ENCODE measurements around the gene C1QTNF5.

C1QTNF5 gene

DNA sequence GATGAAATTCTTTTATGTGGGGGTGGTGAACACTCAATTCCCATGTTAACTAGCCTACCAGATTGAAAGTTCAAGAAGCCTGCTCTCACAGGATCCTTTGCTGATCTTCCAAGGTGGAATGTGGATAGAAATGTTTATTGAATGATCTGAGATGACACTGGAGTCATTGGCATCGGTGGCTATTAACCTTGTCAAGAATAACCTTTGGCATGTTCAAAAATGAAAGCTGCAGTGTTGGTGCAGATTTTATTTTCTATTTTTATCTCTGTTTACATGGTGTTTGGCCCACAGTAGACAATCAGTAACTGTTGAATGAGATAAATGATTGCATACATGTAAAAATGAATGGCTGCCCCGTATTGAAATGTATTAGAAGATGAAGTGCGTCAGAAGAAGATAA is 42.7 kb downstream of the C1QTNF5 start:
- DNase-seq, result no peak

DNA sequence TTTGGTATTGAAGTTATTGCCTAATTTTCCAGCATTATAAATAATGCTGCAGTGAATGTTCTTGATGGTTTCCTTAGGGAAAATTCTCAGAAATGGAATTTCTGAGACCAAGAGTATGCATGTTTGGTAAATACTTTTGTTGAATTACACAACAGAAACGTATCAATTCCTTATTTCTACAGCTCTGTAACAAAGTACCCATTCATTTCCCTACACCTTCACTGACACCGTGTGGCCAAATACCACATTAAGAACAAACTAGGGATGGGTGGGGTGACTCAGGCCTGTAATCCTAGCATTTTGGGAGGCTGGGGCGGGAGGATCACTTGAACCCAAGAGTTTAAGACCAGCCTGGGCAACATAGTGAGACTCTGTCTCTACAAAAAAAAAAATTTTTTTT is 45.5 kb downstream of the C1QTNF5 start:
- DNase-seq, result no peak

DNA sequence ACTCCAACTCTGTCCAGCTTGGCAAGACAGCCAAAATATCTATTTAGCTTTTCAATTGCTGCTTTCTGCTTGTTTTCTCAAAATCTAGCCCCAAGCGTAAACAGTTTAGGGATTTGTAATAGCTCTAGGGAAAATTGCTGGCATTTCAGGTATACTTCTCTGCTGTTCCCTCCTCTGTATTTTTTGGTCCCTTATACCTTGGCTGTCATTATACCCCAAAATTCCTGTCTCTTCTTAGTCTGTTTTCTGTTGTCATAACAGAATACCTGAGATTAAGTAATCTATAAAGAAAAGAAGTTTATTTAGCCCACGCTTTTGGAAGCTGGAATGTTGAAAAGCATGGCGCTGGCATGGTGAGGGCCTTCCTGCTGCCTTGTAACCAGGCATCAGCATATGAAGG is 47.2 kb downstream of the C1QTNF5 start:
- DNase-seq, result no peak

DNA sequence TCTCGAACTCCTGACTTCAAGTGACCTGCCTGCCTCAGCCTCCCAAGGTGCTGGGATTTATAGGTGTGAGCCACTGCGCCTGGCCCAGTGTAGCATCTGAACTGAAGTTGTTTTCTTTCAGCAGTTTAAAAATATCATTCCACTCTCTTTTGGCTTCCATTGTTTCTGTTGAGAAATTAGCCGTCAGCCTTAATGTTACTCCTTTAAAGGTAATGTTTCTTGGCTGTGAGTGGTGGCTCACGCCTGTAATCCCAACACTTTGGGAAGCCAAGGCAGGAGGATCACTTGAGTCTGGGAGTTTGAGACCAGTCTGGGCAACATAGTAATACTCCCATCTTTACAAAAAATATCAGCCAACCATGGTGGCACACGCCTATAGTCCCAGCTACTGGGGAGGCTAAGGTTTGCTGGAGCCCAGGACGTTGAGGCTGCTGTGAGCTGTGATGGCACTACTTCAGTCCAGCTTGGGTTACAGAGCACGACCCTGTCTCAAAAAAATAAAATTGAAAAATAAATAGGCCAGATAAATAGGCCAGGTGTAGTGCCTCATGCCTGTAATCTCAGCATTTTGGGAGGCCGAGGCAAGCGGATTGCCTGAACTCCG is 49.7 kb downstream of the C1QTNF5 start:
- no peak for DNase-seq
